ENCODE measurements around the gene FSIP1. TPM values are rescaled to one million over a fixed set of nuclear protein-coding genes. Genes with fewer than 3 reads are reported as not detected.

FSIP1 gene
- total RNA-seq, 1 donor from 2014 or later, result 0.53 TPM

- no peak for ATAC-seq (ENCODE audit: low read depth)
- CTCF ChIA-PET, result interaction anchor here (1.8 kb wide), 1 partner anchor 12 kb away, joined by 6 read pairs; no protein-coding TSS in a partner anchor
- intact Hi-C loops (cut with micrococcal nuclease), result no loop called here
- POLR2A ChIA-PET, result no interaction called here
- Mint-ChIP-seq H3K4me1 (no peaks in the 10 kb centered on the region), H3K36me3 (ENCODE audit: low read depth) (no peaks in the 10 kb centered on the region), H3K9me3 (no peaks in the 10 kb centered on the region), H3K27ac (no peak overlapping the region), H3K27me3 (peaks cover 24% of the 10 kb centered on the region), H3K4me3 (no peak overlapping the region)
- no peak for TF ChIP-seq CTCF (IDR thresholded peaks at IDR 0.05)
- DNase-seq, result no peak
Measured at GRCh38 chr15:39745415-39745814, 37.2 kb downstream of the FSIP1 start.

GRCh38 chr15:39744334-39745103 lies 38.1 kb downstream of the FSIP1 start:
- no peak overlapping the region for H3K4me3 Mint-ChIP-seq
- H3K4me1 Mint-ChIP-seq, result no peaks in the 10 kb centered on the region
- CTCF ChIA-PET, result interaction anchor here (1.8 kb wide), 1 partner anchor 12 kb away, joined by 6 read pairs; no protein-coding TSS in a partner anchor
- H3K36me3 Mint-ChIP-seq (ENCODE audit: low read depth), result no peaks in the 10 kb centered on the region
- TF ChIP-seq CTCF (IDR thresholded peaks at IDR 0.05), result no peak
- DNase-seq, result no peak
- intact Hi-C loops (cut with micrococcal nuclease), result no loop called here
- no peaks in the 10 kb centered on the region for H3K9me3 Mint-ChIP-seq
- peaks cover 21% of the 10 kb centered on the region for H3K27me3 Mint-ChIP-seq
- ATAC-seq (ENCODE audit: low read depth), result no peak
- no peak overlapping the region for H3K27ac Mint-ChIP-seq
- POLR2A ChIA-PET, result no interaction called here

GRCh38 chr15:39743611-39744010 lies 39.0 kb downstream of the FSIP1 start:
- intact Hi-C loops (cut with micrococcal nuclease), result no loop called here
- no peaks in the 10 kb centered on the region for H3K36me3 Mint-ChIP-seq (ENCODE audit: low read depth)
- TF ChIP-seq CTCF (IDR thresholded peaks at IDR 0.05), result no peak
- H3K9me3 Mint-ChIP-seq, result no peaks in the 10 kb centered on the region
- no peak for ATAC-seq (ENCODE audit: low read depth)
- H3K27me3 Mint-ChIP-seq, result peaks cover 19% of the 10 kb centered on the region
- CTCF ChIA-PET, result no interaction called here
- no peak overlapping the region for H3K4me3 Mint-ChIP-seq
- no peak overlapping the region for H3K27ac Mint-ChIP-seq
- no peaks in the 10 kb centered on the region for H3K4me1 Mint-ChIP-seq
- no peak for DNase-seq
- POLR2A ChIA-PET, result no interaction called here

GRCh38 chr15:39741258-39741657 lies 41.4 kb downstream of the FSIP1 start:
- H3K9me3 Mint-ChIP-seq, result no peaks in the 10 kb centered on the region
- H3K27me3 Mint-ChIP-seq, result peaks cover 8% of the 10 kb centered on the region
- H3K27ac Mint-ChIP-seq, result no peak overlapping the region
- H3K4me1 Mint-ChIP-seq, result no peaks in the 10 kb centered on the region
- ATAC-seq (ENCODE audit: low read depth), result no peak
- intact Hi-C loops (cut with micrococcal nuclease), result no loop called here
- no peak overlapping the region for H3K4me3 Mint-ChIP-seq
- ChIA-PET POLR2A (no interaction called here), CTCF (interaction anchor here (1.2 to 1.8 kb wide), 3 partner anchors 13 to 16 kb away, joined by 3 to 7 read pairs (median 4); no protein-coding TSS in a partner anchor)
- H3K36me3 Mint-ChIP-seq (ENCODE audit: low read depth), result no peaks in the 10 kb centered on the region
- DNase-seq, result no peak
- no peak for TF ChIP-seq CTCF (IDR thresholded peaks at IDR 0.05)

- Mint-ChIP-seq H3K36me3 (ENCODE audit: low read depth) (no peaks in the 10 kb centered on the region), H3K27ac (no peak overlapping the region), H3K27me3 (peaks cover 4% of the 10 kb centered on the region), H3K9me3 (no peaks in the 10 kb centered on the region), H3K4me1 (no peaks in the 10 kb centered on the region), H3K4me3 (no peak overlapping the region)
- POLR2A ChIA-PET, result no interaction called here
- ATAC-seq (ENCODE audit: low read depth) (no peak), DNase-seq (no peak)
- TF ChIP-seq CTCF (IDR thresholded peaks at IDR 0.05), result no peak
- intact Hi-C loops (cut with micrococcal nuclease), result no loop called here
- CTCF ChIA-PET, result no interaction called here
Measured at GRCh38 chr15:39738998-39739397, 43.6 kb downstream of the FSIP1 start.
